ENCODE results near the gene ANO2.
"Not testable (repeated sequence)": the region's sequence is repeated elsewhere in the genome, so short reads cannot be mapped to it uniquely, and the experiment has no call there.

Gene ANO2

DNA sequence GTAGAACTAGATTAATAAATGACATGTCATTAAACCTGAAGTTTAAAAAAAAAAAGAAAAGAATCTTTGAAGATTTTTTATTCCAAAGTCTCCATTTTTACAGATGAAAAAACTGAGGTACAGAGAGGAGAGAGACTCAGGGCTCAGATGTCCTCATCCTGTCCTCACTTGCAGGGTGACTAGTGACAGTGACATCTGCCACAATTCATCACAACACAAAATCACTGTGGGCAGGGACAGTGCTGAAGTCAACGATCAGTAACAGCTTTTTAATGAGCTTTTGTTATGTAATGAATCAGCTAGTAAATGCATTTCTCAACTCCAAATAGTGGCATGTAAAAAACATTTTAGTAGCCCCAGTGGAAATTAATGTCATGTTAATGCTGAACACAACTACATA, 374.6 kb downstream of the ANO2 start:
- DNase-seq: no peak

DNA sequence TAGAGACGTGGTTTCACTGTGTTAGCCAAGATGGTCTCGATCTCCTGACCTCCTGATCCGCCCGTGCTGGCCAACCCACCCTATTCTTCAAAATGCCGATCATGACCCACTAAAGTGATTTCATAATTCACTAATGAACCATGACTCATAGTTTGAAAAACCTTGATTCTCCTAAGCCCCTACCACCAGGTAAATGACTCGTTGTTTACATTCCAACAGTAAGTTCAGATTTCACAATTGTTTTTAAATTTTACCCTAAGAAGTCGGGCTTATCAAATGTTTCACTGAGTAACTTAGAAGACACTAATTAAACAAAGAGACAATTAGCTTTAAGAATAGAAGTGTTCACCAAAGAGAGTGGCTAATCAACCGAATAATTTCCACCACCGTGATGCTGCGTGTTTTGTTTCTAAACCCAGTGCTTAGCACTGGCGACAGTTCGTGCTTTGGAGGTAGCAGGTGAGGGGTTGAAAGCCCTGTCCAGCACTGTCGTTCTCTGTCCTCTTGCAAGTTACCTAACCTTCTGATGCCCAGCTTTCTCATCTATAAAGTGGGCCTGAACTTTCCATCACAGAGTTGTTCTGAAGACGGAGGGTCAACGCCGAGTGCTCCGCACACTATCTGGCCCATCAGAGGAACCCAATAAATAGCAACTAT, 376.6 kb downstream of the ANO2 start:
- DNase-seq: no peak

DNA sequence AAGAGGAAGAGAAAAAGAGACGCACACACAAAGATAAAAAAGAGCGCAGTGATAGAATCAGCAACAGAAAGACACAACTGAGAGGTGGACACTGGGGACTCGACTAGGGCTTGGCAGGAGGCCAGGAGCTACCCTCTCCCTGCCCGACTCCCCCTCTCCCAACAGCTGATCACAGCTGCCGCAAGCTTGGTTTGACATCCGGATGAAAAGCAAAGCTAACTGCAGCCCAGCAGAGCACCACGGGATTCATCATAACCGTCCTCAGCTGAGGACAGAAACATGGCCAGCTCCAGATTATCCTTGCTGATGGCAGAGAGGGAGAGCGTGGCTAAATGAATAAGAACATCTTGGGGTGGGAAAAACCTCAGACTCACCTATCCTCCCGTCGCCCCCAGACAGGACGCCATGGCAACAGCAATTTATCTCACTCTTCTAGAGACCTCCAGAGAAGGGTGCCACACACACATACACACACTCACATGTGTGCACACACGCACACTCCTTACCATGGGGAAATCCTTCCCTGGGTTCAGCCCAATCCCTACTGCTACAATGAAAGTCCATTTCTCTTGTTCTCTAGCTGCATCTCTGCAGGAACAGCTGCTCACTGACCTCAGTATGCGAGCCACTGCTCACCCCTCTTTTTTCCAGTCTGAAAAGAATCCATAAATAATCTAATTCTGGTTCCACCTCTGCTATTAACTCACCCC, 377.9 kb downstream of the ANO2 start:
- DNase-seq: no peak

- no peak for DNase-seq
Measured at GRCh38 chr12:5565933-5566599, 379.0 kb downstream of the ANO2 start.

DNA sequence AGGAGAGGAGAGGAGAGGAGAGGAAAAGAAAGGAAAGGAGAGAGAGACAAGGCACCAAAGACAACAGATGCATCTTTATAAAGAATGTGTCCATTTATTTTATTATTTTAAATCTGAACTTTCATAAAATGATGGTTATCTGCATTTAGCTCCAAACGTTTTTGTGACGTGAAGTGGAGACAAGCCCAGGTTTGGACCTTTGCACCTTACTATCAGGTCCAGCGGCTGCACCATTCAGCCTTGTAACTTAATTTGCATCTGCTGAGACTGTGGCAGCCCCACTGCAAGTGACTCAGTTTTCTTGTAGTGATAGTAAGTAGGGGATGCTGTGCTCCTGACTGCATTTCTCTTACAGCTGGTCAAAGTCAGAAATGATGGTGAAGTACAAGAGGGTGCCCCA, 382.5 kb downstream of the ANO2 start:
- no peak for DNase-seq

DNA sequence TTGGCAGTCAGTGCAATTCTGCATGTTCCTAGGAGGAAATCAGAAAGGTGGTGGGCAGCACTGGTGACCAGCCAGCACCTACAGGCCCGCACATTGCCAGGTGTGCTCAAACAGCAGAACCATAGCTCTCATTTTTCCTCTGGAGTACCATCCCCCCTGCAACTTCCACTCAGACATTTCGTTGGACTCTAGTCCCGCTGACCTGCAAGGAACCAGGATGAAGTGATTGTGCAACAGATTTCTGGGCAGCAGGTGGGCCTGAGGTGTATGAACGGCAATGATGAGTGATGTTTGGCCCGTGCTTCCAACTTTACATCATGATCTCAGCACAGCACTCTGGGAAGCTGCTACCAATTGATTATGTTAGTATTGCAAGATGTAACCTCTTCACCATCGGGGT, 383.2 kb downstream of the ANO2 start:
- no peak for DNase-seq

GRCh38 chr12:5561057-5561456, 384.0 kb downstream of the ANO2 start:
- DNase-seq: no peak

DNA sequence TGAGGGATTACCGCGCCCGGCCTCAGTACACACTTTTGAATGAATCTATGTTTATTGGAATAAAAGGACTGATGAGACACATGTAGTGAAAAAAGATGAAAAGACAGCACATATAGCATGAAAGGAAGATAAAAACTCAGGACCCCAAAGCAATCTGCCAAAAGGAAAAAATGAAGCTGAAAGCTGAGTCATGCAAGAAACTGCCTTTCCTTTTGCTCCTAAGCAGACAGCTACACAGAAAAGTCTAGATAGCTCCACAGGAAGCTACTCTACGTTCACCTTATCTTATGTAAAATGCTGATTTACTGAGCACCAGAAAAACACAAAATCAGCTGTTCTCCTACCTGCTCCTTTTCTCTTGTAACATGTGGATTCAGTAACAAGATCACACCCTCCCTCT, 384.8 kb downstream of the ANO2 start:
- DNase-seq: no peak

DNA sequence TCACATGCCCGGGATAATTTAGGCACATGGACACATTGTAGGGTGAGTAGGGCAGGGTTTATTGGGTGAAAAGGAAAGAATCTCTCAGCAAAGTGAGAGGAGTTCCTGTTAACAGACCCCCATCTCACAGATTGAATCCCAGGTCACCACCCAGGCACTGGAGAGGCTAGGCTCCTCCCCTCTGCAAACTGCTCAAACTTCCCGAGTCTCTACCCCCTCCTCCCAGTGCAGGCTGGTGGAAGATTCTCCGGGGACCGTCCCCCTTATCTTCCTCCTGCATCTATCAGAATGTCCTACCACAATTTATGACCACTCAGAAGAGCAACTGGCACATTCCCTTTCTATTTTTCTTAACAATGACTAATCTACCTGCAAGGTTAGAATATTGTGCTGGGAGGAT, 387.2 kb downstream of the ANO2 start:
- no peak for DNase-seq

- no peak for DNase-seq
Measured at GRCh38 chr12:5556946-5557673, 387.9 kb downstream of the ANO2 start.

DNA sequence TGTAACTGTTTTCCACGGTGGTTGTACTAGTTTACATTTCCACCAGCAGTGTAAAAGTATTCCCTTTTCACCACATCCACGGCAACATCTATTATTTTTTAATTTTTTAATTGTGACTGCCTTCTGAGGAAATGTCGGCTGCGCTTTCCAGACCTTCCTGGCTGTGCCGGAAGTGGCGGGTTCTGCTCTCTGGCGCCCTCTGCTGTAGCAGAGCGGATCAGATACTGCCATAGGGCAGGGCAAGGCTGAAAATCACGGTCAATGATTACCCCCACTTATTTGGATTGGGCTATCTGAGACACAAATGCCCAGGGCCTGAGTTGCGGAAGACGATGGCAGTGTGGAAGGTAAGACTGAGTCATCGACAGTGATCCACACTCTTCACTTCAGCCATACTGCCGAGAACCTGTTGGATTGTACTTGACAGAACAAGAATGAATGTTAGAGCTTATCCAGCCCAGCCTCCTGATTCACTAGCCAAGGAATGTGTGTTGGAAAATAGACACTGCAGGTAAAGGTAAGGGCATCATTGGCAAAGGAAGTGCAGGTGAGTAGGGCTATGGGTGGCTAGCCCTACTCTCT, 388.9 kb downstream of the ANO2 start:
- DNase-seq: no peak

DNA sequence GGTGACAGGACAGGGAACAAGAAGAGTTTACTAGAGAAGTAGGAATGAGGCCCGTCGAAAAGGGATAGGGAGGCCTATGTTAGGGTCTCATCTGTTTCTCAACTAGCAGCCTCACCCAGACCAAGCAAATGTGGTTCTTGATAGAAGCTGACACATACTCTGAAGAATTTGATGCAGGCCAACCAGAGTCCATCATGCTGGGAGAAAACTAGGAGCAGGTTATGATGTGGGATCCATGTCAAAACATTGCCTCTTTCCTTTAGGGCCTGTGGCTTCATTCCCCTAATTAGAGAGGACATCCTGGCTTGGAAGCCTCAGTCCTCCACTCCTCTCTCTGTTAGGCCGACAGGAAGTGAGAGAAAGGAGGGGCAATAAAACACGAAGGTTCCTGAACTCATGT, 390.3 kb downstream of the ANO2 start:
- DNase-seq: no peak

DNA sequence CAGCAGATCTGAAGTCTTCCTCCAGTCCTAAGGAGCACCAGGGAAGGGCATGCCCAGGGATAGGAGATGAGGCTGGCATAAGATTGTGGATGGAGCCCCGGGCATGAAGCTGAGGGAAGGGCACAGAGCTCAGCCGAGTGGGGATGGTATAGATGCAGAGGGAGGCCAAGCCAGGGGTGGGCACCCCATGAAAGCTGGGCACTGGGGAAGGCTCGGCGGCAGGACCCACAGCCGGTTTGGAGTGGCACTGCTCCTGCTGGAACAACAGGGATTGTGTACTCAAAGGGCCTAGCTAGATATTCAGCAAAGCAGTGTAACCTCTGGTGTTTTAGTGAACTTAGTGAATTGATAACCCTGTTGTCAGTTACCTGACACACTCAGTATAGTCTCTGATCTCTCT, 396.0 kb downstream of the ANO2 start:
- DNase-seq: no peak

DNA sequence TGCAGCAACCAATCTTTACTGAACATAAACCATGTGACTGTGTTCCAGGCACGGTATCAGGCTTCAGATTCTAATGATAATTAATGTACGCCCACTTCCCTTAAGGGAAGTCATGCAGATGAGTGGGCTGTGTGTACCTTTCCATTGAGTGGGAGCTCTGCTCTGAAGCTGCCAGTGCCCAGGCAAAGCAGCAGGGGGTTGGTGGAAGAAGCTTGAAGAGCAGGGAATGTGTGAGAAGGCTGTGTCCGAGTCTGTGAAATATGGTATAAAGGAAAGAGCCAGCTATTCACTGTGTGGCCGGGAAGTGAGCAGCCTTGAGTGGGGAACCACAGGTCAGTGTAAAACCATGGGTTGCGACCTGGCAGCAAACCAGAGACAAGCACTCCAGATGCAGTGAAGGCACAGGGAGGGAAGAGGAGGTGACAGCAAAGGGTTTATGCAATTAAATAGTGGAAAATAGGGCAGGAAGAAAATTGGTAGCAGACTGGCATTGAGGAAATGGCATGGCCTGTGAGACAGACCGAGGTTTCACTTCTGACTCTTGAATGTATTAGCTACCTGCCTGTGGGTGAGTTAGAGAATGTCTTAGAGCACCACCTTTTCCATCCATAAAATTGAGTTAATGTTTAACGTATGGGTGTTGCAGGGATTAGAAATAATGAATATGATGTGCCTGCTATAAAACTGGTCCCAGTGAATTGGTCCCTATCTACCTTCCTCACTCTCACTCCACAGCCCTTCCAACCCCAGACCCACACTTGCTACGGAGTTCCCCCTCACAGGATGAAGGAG, 396.7 kb downstream of the ANO2 start:
- no peak for DNase-seq

DNA sequence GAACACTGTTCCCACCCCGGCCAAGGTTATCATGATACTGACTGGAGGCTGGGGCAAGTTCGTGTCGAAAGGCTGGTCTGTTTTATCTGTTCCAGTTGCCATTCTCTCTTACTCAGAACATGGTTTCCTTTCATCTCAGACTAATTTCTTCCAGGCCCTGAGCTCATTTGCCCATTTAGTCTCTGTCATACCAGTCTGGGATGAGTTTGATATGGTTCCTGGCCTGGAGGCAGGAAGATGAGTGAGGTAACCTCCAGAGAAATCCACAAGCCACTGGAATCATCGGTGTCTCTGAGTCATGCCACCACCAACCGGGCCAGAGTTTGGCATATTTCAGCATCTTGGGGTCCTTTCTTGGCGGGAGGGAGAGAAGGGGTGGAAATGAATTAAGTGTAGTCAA, 398.4 kb downstream of the ANO2 start:
- DNase-seq: no peak

DNA sequence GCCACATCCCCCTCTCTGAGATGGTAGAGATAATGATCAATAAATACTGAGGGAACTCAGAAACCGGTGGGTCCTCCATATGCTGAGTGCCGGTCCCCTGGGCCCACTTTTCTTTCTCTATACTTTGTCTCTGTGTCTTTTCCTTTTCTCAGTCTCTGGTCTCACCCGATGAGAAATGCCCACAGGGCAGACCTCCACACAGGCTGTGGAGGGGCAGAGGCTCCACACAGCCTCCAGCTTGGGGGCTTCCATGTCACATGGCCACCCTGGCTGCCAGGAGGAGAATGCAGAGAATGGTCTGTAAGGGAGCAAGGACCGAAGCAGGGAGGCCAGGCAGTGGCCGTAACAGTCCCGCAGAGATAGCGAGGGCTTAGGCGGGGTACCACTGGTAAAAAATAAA, 407.3 kb downstream of the ANO2 start:
- DNase-seq: no peak

GRCh38 chr12:5537026-5537615, 407.9 kb downstream of the ANO2 start:
- DNase-seq: not testable (repeated sequence)

GRCh38 chr12:5535541-5535940, 409.5 kb downstream of the ANO2 start:
- no peak for DNase-seq

GRCh38 chr12:5534426-5535199, 410.4 kb downstream of the ANO2 start:
- DNase-seq: no peak

DNA sequence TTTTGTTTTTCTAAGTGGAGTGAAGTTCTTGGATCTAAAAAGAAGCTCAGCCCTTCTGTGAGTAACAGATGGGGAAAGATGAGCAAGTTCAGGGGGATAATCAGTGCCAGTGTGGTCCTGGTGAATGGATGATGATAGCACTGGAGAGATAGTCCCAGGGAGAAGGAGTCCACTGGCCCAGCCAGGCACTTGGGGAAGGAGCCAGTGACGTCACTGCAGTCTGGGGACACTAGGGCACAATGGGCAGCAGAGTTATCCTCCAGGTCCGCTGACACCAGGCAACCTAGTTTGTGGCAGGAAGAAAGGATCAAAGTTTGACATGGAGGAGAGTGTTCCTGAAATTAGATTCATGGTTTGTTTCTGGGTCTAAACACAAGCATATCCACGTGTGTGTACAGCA, 411.7 kb downstream of the ANO2 start:
- no peak for DNase-seq

- DNase-seq: no peak
Measured at GRCh38 chr12:5525783-5526367, 419.2 kb downstream of the ANO2 start.
